ENCODE measurements around the gene MCOLN2. TPM values are rescaled to one million over a fixed set of nuclear protein-coding genes. Genes with fewer than 3 reads are reported as not detected.

MCOLN2 gene
- total and polyA plus RNA-seq, 2 of the 8 experiments (the other 6 are each of a cell fraction or from before 2014, with no cell fraction given) = 1.7 to 6.1 TPM

DNA sequence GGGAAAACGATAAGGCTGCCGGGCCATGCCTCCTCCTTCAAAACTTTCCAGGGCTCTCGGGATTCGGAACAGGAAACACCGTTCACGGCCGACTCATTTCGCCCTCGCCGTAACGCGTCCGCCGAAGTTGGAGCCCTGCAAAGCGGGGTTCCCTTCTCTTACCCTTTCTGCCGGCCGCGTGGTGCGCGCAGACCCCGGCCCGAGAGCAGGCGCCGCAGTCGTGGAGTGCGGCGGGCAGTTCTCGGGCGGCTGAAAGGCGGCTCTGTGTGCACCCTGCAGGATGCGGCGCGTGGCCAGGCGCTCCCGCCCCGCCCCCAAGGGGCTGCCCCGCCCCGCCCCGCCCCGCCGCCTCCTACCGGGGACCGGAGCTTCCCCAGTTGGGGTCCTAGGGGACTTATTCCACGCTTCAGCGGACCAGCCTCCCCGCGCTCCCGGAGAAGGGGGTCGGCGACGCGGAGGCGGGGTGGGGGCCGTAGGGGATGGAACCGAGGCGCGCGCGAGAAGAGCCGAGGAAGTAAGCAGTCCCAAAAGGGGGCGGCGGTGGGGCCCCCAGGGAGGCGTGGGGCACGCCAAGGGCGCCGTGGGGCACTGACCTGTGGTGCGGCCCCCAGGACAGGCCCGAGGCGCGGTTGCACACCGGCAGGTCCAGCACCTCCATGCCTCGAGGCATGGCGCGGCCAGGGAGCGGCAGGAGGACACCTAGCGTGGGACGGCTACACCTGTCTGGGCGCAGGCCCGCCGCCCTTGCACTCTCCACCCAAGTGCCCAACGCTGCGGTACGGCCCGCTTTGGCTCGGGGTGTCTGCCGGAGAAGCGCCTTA is at the start of gene MCOLN2 (continued):
- TF ChIP-seq BCL11A (IDR thresholded peaks at IDR 0.05; ENCODE audit: low read depth in 2 of 2, low read length in 2 of 2) = no peak
- TF ChIP-seq EP300 (IDR thresholded peaks at IDR 0.05; ENCODE audit: borderline replicate concordance in 1 of 2, low read depth in 2 of 2, low read length in 2 of 2) = no peak
- TF ChIP-seq KDM1A (IDR thresholded peaks at IDR 0.05; ENCODE audit: borderline replicate concordance, low read length) = no peak
- no peak for TF ChIP-seq POLR2A (IDR thresholded peaks at IDR 0.05; ENCODE audit: control extremely low read depth in 1 of 2, low read depth in 2 of 2, low read length in 2 of 2)
- no peak for TF ChIP-seq RAD21 (IDR thresholded peaks at IDR 0.05 in 1 of 2, conservative IDR thresholded peaks at IDR 0.05 in 1 of 2; ENCODE audit: low read depth in 2 of 2, low read length in 2 of 2)
- no peak; a peak in 1 of 4 replicates for TF ChIP-seq HDAC2 (IDR thresholded peaks at IDR 0.05; ENCODE audit: borderline replicate concordance in 1 of 2, low read depth in 2 of 2, low read length in 2 of 2)
- TF ChIP-seq RXRA (IDR thresholded peaks at IDR 0.05; ENCODE audit: insufficient read depth, low read depth, low read length) = no peak
- peak; percentile 83 for TF ChIP-seq KDM4A (IDR thresholded peaks at IDR 0.05; ENCODE audit: low read depth, low read length, severe bottlenecking)
- no peak for TF ChIP-seq RNF2 (IDR thresholded peaks at IDR 0.05; ENCODE audit: borderline replicate concordance, low read depth, low read length, missing control alignments, poor library complexity, severe bottlenecking)
- TF ChIP-seq FOSL1 (IDR thresholded peaks at IDR 0.05; ENCODE audit: insufficient read depth, low read depth, low read length) = no peak
- no peak for TF ChIP-seq NANOG (IDR thresholded peaks at IDR 0.05; ENCODE audit: insufficient read depth, low read depth, low read length, poor library complexity, severe bottlenecking)
- TF ChIP-seq, protein P1, sequence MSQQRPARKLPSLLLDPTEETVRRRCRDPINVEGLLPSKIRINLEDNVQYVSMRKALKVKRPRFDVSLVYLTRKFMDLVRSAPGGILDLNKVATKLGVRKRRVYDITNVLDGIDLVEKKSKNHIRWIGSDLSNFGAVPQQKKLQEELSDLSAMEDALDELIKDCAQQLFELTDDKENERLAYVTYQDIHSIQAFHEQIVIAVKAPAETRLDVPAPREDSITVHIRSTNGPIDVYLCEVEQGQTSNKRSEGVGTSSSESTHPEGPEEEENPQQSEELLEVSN (IDR thresholded peaks at IDR 0.05) = peak; percentile 71
- TF ChIP-seq TBP (IDR thresholded peaks at IDR 0.05; ENCODE audit: low read depth, low read length) = peak; percentile 53; the same call in 1 of the 2 replicates
- no peak for TF ChIP-seq USF2 (IDR thresholded peaks at IDR 0.05; ENCODE audit: low read length)
- no peak for TF ChIP-seq CTBP2 (IDR thresholded peaks at IDR 0.05; ENCODE audit: borderline replicate concordance, insufficient read depth, insufficient read length, low read length)
- TF ChIP-seq TAF1 (IDR thresholded peaks at IDR 0.05; ENCODE audit: low read depth, low read length) = peak; percentile 76

Data from H1 (cell line).